ENCODE measurements around the gene MYOCOS.

Gene MYOCOS

GRCh38 chr1:171663036-171663853 is 41.2 kb downstream of the MYOCOS start:
- DNase-seq (ENCODE audit: low read depth), result no peak

- no peak for DNase-seq (ENCODE audit: low read depth)
Measured at GRCh38 chr1:171663854-171664575, 42.0 kb downstream of the MYOCOS start.

DNA sequence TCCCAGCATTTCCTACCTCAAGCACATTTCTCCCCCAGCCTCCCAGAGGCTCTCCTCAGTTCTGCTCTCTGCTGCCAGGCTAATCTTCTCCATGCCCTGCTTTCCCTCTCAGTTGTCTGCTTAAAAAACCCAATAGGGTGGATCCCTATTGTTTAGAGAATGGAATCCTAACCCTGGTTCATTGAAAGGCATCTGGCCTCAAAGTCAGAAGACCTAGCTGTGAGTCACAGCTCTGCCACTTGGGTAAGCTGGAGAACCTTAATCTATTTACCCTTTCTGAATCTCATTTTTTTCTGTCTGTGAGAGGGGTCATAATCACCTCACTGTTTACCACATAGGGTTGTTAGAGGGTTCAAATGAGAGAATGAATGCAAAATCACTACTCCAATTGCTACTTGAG is 42.9 kb downstream of the MYOCOS start:
- DNase-seq (ENCODE audit: low read depth), result peak; percentile 21

DNA sequence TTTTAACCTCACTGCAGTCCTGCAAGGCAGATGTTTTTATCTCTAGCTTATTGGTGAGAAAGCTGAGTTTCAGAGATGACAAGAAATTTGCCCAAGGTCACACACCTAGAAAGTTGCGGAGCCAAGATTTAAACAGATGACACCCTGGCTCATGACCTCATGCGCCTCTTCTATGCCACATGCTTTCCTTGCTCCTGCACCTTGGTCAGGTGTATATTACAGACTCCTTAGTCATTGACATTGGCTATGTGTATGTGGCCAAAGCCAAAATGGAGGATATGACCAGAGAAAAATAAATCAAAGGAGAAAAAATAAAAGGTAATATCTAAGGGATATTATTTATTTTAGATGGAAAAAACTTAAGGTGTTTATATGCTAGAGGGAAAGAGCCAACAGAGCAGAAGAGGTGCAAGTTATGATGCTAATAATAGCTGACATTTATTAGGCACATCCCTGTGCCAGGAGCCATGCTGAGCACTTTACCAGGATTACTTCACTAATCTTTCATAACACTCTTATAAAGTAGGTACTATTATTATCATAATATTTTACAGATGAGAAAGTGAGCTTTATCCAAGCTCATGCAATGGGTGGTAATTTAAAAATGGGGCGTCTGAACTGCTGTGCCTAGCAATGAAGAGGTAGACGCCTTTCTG is 44.2 kb downstream of the MYOCOS start:
- DNase-seq (ENCODE audit: low read depth), result no peak

DNA sequence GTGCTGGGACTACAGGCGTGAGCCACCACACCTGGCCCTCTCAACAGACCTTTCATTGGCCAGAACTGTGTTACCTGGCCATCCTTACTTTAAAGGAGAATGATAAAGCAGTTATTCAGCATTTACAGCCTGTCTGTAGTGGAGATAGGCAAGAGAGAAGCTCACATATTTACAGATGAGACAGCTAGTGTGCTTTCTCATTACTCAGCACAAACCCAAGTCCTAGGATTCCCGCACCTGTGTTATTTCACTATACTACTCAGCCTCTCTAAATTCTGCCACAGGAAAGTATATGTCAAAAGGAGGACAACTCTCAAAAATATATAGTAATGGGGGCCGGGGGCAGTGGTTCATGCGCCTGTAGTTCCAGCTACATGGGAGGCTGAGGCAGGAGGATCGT is 46.3 kb downstream of the MYOCOS start:
- no peak for DNase-seq (ENCODE audit: low read depth)

- no peak for DNase-seq (ENCODE audit: low read depth)
Measured at GRCh38 chr1:171670739-171671138, 48.7 kb downstream of the MYOCOS start.

- no peak for DNase-seq (ENCODE audit: low read depth)
Measured at GRCh38 chr1:171674431-171675405, 52.7 kb downstream of the MYOCOS start.

All from ELR (cell line).